ENCODE data around the gene CLK2. TPM values are rescaled to one million over a fixed set of nuclear protein-coding genes. Genes with fewer than 3 reads are reported as not detected.
A peak's percentile ranks its signal among the peaks of the same experiment; 100 is the strongest.

CLK2 gene
- total RNA-seq, 1 experiment from 2014 or later: 43.9 TPM

DNA sequence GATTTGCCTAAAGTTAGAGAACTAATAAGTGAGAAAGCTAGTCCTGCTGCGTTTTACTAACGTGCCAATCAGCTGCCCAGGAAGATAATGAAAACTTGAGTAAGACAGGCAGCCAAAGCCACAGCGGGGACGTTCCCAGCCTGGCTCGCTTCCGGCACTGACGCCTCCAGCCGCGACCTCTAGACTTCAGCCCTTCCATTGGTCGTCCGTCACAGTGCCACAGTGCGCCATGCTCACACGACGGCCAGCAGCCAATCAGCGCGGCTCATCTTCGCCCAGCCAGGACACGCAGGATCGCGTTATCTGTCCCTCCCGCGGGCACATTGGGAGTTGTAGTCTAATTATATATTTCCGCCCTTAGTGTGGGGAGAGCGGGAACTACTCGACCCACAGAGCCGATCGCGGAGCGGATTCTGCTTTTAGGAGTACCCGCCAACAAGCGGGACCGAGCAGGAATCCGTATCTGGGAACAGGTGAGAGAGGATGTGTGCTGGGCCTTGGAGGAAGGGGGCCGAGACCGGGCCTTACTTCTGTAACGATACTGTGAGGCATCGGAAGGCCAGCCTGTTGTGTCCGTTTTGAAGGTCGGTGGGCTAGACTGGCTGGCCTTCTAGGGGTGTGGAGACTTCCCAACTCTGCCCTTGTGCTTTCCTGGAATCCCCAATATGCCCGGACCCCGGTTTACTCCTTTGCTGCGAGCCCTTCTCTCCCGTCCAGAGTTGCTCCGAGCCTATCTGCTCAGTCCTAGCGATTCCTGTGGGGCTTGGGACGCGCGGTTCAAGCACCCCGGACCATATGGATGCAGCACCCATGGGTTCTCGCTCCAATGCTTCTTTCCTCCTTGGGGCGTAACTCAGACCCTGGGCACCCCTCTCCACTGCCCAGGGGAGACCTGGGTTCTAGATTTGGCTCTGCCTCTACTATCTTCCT, 35.5 kb upstream of the CLK2 start, which contains the start of gene FDPS:
TSS of gene FDPS (plus strand) at position 374 of the 930 bp plus-strand sequence. CDS start 924 bp downstream, outside the sequence.
- intact Hi-C loops (cut with micrococcal nuclease; ENCODE audit: unreplicated experiment): loop anchor here (1.0 to 5.0 kb wide), 3 partner anchors 15 to 46 kb away; partner anchors contain the start of genes CLK2 and SCAMP3
- Histone ChIP-seq H3K4me1 (replicated peaks; ENCODE audit: insufficient read depth) (peaks cover 26% of the 10 kb centered on the region), H3K4me3 (peak within 1 kb of the TSS; percentile 88), H3K79me2 (ENCODE audit: low read depth) (peaks cover 44% of the 10 kb centered on the region), H3K4me2 (peak within 1 kb of the TSS; percentile 91), H2AFZ (peak within 1 kb of the TSS; percentile 73), H3K9me2 (ENCODE audit: insufficient read depth) (0 out of 2 replicates have a peak, but pooled peaks cover 6% of the 10 kb centered on the region), H3K9me3 (ENCODE audit: insufficient read depth, low read depth) (no peaks in the 10 kb centered on the region), H3F3A (ENCODE audit: insufficient read depth, low read depth) (peaks cover 16% of the 10 kb centered on the region), H4K20me1 (ENCODE audit: insufficient read depth) (peaks cover 16% of the 10 kb centered on the region; the same call in 1 of the 2 replicates), H3K36me3 (ENCODE audit: low read depth) (peaks cover 4% of the 10 kb centered on the region), H3K27ac (peak within 1 kb of the TSS; percentile 91), H3K27me3 (ENCODE audit: insufficient read depth, low read depth) (no peaks in the 10 kb centered on the region)
- TSS peak; percentile 79 for BruUV-seq (replicated peaks)
- no peak for TF ChIP-seq EZH2 (IDR thresholded peaks at IDR 0.05; ENCODE audit: low read depth)
- TF ChIP-seq, protein P1, sequence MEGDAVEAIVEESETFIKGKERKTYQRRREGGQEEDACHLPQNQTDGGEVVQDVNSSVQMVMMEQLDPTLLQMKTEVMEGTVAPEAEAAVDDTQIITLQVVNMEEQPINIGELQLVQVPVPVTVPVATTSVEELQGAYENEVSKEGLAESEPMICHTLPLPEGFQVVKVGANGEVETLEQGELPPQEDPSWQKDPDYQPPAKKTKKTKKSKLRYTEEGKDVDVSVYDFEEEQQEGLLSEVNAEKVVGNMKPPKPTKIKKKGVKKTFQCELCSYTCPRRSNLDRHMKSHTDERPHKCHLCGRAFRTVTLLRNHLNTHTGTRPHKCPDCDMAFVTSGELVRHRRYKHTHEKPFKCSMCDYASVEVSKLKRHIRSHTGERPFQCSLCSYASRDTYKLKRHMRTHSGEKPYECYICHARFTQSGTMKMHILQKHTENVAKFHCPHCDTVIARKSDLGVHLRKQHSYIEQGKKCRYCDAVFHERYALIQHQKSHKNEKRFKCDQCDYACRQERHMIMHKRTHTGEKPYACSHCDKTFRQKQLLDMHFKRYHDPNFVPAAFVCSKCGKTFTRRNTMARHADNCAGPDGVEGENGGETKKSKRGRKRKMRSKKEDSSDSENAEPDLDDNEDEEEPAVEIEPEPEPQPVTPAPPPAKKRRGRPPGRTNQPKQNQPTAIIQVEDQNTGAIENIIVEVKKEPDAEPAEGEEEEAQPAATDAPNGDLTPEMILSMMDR (conservative IDR thresholded peaks at IDR 0.05): no peak
- DNase-seq: peak; percentile 97
- POLR2A ChIA-PET (ENCODE audit: unreplicated experiment): interaction anchor here (0.5 to 1.4 kb wide), 6 partner anchors 15 to 1037 kb away, joined by 3 to 24 read pairs (median 8); partner anchors contain the start of gene CLK2
- CTCF ChIA-PET: interaction anchor here (0.5 kb wide), 1 partner anchor 169 kb away, joined by 3 read pairs; no protein-coding TSS in a partner anchor

DNA sequence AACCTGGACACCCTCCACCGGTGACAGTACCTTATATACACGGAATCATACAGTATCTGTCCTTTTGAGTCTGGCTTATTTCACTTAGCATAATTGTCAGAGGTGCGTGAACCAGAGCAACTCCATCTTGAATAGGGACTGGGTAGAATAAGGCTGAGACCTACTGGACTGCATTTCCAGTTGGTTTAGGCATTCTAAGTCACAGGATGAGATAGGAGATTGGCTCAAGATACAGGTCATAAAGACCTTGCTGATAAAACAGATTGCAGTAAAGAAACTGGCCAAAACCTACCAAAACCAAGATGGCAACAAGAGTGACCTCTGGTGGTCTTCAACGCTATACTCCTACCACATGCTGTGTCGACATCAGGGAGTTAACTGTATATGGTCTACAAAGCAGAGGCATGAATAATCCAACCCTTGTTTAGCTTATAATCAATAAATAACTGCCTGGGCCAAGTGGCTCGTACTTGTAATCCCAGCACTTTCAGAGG, 34.0 kb upstream of the CLK2 start:
- Histone ChIP-seq H3F3A (ENCODE audit: insufficient read depth, low read depth) (peaks cover 16% of the 10 kb centered on the region), H2AFZ (no peak overlapping the region), H3K4me3 (peak overlapping the region; percentile 88; the same call in 1 of the 2 replicates), H3K4me2 (peak overlapping the region; percentile 72), H3K9me2 (ENCODE audit: insufficient read depth) (0 out of 2 replicates have a peak, but pooled peaks cover 6% of the 10 kb centered on the region), H3K27me3 (ENCODE audit: insufficient read depth, low read depth) (no peaks in the 10 kb centered on the region), H4K20me1 (ENCODE audit: insufficient read depth) (peaks cover 16% of the 10 kb centered on the region; the same call in 1 of the 2 replicates), H3K27ac (peak overlapping the region; percentile 91), H3K36me3 (ENCODE audit: low read depth) (no peaks in the 10 kb centered on the region; the same call in 1 of the 2 replicates), H3K9me3 (ENCODE audit: insufficient read depth, low read depth) (no peaks in the 10 kb centered on the region), H3K4me1 (replicated peaks; ENCODE audit: insufficient read depth) (peaks cover 26% of the 10 kb centered on the region), H3K79me2 (ENCODE audit: low read depth) (peaks cover 35% of the 10 kb centered on the region)
- TF ChIP-seq EZH2 (IDR thresholded peaks at IDR 0.05; ENCODE audit: low read depth): no peak
- TF ChIP-seq, protein P1 (conservative IDR thresholded peaks at IDR 0.05): no peak
- ChIA-PET CTCF (interaction anchor here (0.6 to 0.9 kb wide), 3 partner anchors 36 to 700 kb away, joined by 3 to 6 read pairs (median 4); no protein-coding TSS in a partner anchor), POLR2A (ENCODE audit: unreplicated experiment) (interaction anchor here (1.4 kb wide), 1 partner anchor 16 kb away, joined by 24 read pairs; no protein-coding TSS in a partner anchor)
- no peak for DNase-seq
- BruUV-seq (replicated peaks): no TSS peak
- intact Hi-C loops (cut with micrococcal nuclease; ENCODE audit: unreplicated experiment): loop anchor here (5.0 kb wide), 1 partner anchor 45 kb away; the partner anchor contains the start of gene SCAMP3

DNA sequence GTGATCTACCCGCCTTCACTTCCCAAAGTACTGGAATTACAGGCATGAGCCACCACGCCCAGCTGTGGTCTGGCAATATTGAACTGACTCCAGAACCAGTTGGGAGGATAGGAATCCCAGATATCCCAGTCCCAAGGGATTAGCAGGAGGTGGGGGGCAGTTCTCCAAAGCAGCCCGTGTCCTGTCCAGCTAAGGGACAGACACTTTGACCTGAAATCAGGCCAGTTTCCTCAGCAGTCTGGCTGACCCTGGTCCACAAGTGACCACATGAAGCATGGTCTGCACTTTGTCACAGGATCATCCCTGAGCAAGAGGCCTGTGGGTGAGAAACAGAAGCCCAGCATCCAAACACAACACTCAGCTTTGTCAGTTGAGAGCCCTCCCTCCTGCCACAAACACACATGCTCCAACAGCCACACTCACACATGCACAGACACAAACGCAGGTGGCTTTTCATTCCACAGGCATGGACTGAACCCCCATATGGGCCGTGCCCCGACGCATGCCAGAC, 32.6 kb upstream of the CLK2 start:
- CTCF ChIA-PET: no interaction called here
- intact Hi-C loops (cut with micrococcal nuclease; ENCODE audit: unreplicated experiment): loop anchor here (5.0 kb wide), 1 partner anchor 44 kb away; the partner anchor contains the start of gene SCAMP3
- H3F3A ChIP-seq (ENCODE audit: insufficient read depth, low read depth): peaks cover 16% of the 10 kb centered on the region
- H3K4me3 ChIP-seq: no peak overlapping the region
- no peak overlapping the region for H3K4me2 ChIP-seq
- TF ChIP-seq, protein P1 (conservative IDR thresholded peaks at IDR 0.05): no peak
- TF ChIP-seq EZH2 (IDR thresholded peaks at IDR 0.05; ENCODE audit: low read depth): no peak
- peaks cover 11% of the 10 kb centered on the region; the same call in 1 of the 2 replicates for H4K20me1 ChIP-seq (ENCODE audit: insufficient read depth)
- no peaks in the 10 kb centered on the region for H3K36me3 ChIP-seq (ENCODE audit: low read depth)
- no peaks in the 10 kb centered on the region for H3K27me3 ChIP-seq (ENCODE audit: insufficient read depth, low read depth)
- POLR2A ChIA-PET (ENCODE audit: unreplicated experiment): no interaction called here
- no peak for DNase-seq
- peaks cover 22% of the 10 kb centered on the region for H3K79me2 ChIP-seq (ENCODE audit: low read depth)
- 0 out of 2 replicates have a peak, but pooled peaks cover 6% of the 10 kb centered on the region for H3K9me2 ChIP-seq (ENCODE audit: insufficient read depth)
- no peak overlapping the region for H3K27ac ChIP-seq
- BruUV-seq (replicated peaks): no TSS peak
- no peak overlapping the region for H2AFZ ChIP-seq
- peaks cover 20% of the 10 kb centered on the region for H3K4me1 ChIP-seq (replicated peaks; ENCODE audit: insufficient read depth)
- no peaks in the 10 kb centered on the region for H3K9me3 ChIP-seq (ENCODE audit: insufficient read depth, low read depth)
